Sigmoid colon (tissue), 7 donors: ENCODE measurements around the gene DGKI. TPM values are rescaled to one million over a fixed set of nuclear protein-coding genes. Genes with fewer than 3 reads are reported as not detected.

ENCODE experiments used
- DNase-seq: peaks from one replicate; pipeline ENCODE4 v3.0.0-alpha.2; 2019
- H3K27ac ChIP-seq, 4 donors: fragments of 200-600 bp; sonication (generic); one replicate each; pipeline ENCODE4 v1.5.1; 2016 to 2019; ENCODE audit warnings: mild to moderate bottlenecking in 1 of 4
- H3K27me3 ChIP-seq, 3 donors: fragments of 200-600 bp; sonication (generic); one replicate each; pipeline ENCODE4 v1.5.1; 2019; ENCODE audit warnings: mild to moderate bottlenecking in 1 of 3
- H3K36me3 ChIP-seq, 4 donors: fragments of 200-600 bp; sonication (generic); one replicate each; pipeline ENCODE4 v1.5.1; 2016 to 2019
- H3K4me1 ChIP-seq, 4 donors: fragments of 200-600 bp; sonication (generic); one replicate each; pipeline ENCODE4 v1.5.1; 2017 to 2019
- H3K4me3 ChIP-seq, 4 donors: fragments of 200-600 bp; sonication (generic); one replicate each; pipeline ENCODE4 v1.5.1; 2017 to 2019; ENCODE audit warnings: mild to moderate bottlenecking in 2 of 4, moderate library complexity in 1 of 4
- H3K9me3 ChIP-seq, 4 donors: fragments of 200-600 bp in 3 of 4; sonication (generic) in 3 of 4; one replicate each; pipeline versions ENCODE4 v1.5.1 to v1.6.1; 2013 to 2019
- EP300 ChIP-seq, 4 donors: sonication (generic); formaldehyde crosslinking; IDR thresholded peaks; one replicate each; pipeline ENCODE4 v1.6.1; 2017; ENCODE audit warnings: antibody characterized with exemption in 4 of 4
- POLR2A ChIP-seq, 2 donors: fragments of 450-650 bp; IDR thresholded peaks; one replicate each; pipeline ENCODE4 v1.6.1; 2016; ENCODE audit warnings: antibody characterized with exemption in 2 of 2, mild to moderate bottlenecking in 2 of 2, moderate library complexity in 2 of 2
- POLR2AphosphoS5 ChIP-seq, 4 donors: sonication (generic); formaldehyde crosslinking; IDR thresholded peaks; one replicate each; pipeline ENCODE4 v1.6.1; 2017; ENCODE audit warnings: antibody characterized with exemption in 4 of 4
- WGBS, 2 donors: extraction: QIAGEN DNeasy Blood & Tissue Kit; methylation state at CpG; one replicate each; pipeline ENCODE4 v1.1.7; 2013; 5-methylcytosine and 5-hydroxymethylcytosine counted together
- intact Hi-C: fragments of 100-400 bp; cut with DNase I; formaldehyde crosslinking; loops from one replicate; pipeline ENCODE4 v1.15.1; 2023
- polyA plus RNA-seq, 3 donors: library from polyadenylated mRNA; stranded (reverse); fragments of 200-250 nt; gene quantifications; one replicate each; pipeline ENCODE4 v1.2.3, GENCODE V29; 2013
- total RNA-seq, 4 donors: library from RNA; depleted of rRNA; stranded (reverse); fragments of >200 nt; gene quantifications; one replicate each; pipeline ENCODE4 v1.1.0, GENCODE V29; 2016
- TF ChIP-seq, protein P1 (sequence below), 4 experiments: fragments of 450-650 bp in 3 of 4; fragments of 200-600 bp in 1 of 4; IDR thresholded peaks; one replicate each; pipeline ENCODE4 v1.5.1; 2016 to 2019; ENCODE audit warnings: antibody characterized with exemption in 4 of 4, mild to moderate bottlenecking in 3 of 4, moderate library complexity in 2 of 4
- donor health status: healthy with polysubstance abuse.
- donor health status: Bipolar disorder and iron deficiency.
- donor health status: healthy.

The DGKI gene
- total and polyA plus RNA-seq, 7 donors, result 0.17 to 7.6 (median 1.0) TPM; not detected in 1

DNA sequence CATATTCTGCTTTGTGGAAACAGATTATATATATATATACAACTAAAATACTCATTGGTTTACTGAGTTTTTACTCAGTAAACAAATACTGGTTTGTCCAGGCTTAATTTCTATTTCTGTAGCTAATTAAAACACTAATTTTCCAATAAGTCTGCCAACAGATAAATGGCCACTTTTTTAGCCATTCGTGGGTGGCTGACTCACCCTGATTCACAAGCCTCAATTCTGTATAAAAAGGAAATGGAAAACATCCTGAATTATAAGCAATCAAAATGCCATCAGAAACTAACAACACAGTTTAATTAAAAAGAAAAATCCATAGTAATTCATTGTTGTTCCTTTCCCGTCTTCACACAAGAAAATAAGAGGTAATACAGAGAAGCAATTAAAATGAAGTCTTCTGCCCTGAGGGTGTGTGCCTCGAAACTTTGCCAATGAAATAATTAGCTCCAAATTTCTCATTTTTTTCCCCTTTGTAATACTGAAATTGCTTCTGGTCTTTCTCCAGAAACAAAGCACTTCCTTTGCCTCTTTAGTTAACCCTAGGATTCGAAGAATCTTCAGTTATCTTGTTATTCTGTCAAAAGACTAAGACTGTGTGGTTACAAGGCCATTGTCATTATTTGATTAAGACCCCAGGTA, 384.6 kb downstream of the DGKI start:
- WGBS, 2 donors, result 58 to 66% methylated on average over 4 of the region's 4 CpGs
- TF ChIP-seq EP300 (IDR thresholded peaks at IDR 0.05) (no peak), POLR2AphosphoS5 (IDR thresholded peaks at IDR 0.05) (no peak), POLR2A (IDR thresholded peaks at IDR 0.05) (no peak)
- TF ChIP-seq, protein P1, sequence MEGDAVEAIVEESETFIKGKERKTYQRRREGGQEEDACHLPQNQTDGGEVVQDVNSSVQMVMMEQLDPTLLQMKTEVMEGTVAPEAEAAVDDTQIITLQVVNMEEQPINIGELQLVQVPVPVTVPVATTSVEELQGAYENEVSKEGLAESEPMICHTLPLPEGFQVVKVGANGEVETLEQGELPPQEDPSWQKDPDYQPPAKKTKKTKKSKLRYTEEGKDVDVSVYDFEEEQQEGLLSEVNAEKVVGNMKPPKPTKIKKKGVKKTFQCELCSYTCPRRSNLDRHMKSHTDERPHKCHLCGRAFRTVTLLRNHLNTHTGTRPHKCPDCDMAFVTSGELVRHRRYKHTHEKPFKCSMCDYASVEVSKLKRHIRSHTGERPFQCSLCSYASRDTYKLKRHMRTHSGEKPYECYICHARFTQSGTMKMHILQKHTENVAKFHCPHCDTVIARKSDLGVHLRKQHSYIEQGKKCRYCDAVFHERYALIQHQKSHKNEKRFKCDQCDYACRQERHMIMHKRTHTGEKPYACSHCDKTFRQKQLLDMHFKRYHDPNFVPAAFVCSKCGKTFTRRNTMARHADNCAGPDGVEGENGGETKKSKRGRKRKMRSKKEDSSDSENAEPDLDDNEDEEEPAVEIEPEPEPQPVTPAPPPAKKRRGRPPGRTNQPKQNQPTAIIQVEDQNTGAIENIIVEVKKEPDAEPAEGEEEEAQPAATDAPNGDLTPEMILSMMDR (IDR thresholded peaks at IDR 0.05), result no peak
- Histone ChIP-seq H3K36me3 (no peaks in the 10 kb centered on the region), H3K4me1 (no peaks in the 10 kb centered on the region), H3K27ac (no peak overlapping the region), H3K9me3 (no peaks in the 10 kb centered on the region), H3K27me3 (no peaks in the 10 kb centered on the region), H3K4me3 (no peak overlapping the region)
- intact Hi-C loops, result no loop called here
- DNase-seq, result no peak

DNA sequence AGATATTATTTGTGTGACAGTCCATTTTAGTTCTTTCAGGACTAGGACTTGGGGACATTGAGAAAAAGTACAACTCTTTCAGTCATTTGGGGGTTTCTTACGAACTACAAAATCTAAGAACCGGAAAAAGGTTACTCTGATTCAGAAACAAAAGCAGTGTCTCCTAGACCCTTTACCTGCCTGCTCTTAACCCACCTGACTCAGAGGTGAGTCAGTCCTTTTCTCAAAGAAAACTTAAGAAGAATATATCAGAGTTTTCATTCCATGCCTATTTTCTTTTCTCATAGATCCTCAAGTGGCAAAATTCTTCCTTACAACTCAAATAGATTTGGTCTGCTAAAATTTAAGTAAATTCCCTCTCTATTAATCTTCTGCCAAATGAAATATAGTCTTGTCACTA, 388.4 kb downstream of the DGKI start:
- Histone ChIP-seq H3K9me3 (no peaks in the 10 kb centered on the region), H3K36me3 (no peaks in the 10 kb centered on the region), H3K27ac (no peak overlapping the region), H3K4me3 (no peak overlapping the region), H3K4me1 (peaks cover 0 to 18% (median 5%) of the 10 kb centered on the region in 4 donors), H3K27me3 (no peaks in the 10 kb centered on the region)
- 92 to 96% methylated on average over 2 of the region's 2 CpGs for WGBS, 2 donors
- intact Hi-C loops, result loop anchor here (10.0 kb wide), 4 partner anchors 584 to 1654 kb away; no protein-coding TSS in a partner anchor
- TF ChIP-seq EP300 (IDR thresholded peaks at IDR 0.05) (no peak), POLR2AphosphoS5 (IDR thresholded peaks at IDR 0.05) (no peak), POLR2A (IDR thresholded peaks at IDR 0.05) (no peak)
- TF ChIP-seq, protein P1 (IDR thresholded peaks at IDR 0.05), result no peak
- no peak for DNase-seq

DNA sequence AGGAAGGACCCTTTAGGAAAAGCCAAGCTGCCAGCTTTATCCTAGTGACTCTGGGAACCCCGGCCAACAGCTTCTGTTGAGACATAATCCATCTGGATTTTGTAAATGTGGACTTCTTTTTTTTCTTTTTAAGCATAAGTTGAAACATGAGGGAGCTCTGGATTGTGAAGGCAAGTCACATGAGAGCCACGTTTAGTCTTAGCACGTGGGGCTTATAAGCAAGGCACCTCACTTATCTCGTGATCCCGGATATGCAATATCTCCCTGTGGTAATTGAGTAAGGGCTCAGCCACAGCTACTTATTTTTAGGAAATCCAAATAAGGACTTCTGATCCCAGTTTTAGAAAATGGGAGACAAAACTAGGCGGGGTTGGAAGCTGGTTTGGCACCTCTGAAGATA, 392.0 kb downstream of the DGKI start:
- WGBS, 2 donors, result 45 to 50% methylated on average over 6 of the region's 6 CpGs
- Histone ChIP-seq H3K27me3 (no peaks in the 10 kb centered on the region), H3K27ac (peak overlapping the region; percentile 53 to 74 (median 70)), H3K9me3 (no peaks in the 10 kb centered on the region), H3K36me3 (no peaks in the 10 kb centered on the region), H3K4me3 (peak overlapping the region in 2 of 4 donors; percentile 6 to 11), H3K4me1 (peaks cover 0 to 20% (median 6%) of the 10 kb centered on the region in 4 donors)
- peak; percentile 92 for DNase-seq
- TF ChIP-seq POLR2AphosphoS5 (IDR thresholded peaks at IDR 0.05), result peak in 3 of 4 donors; percentile 44 to 82 (median 58)
- TF ChIP-seq, protein P1 (IDR thresholded peaks at IDR 0.05), result no peak
- peak in 3 of 4 donors; percentile 42 to 78 (median 77) for TF ChIP-seq EP300 (IDR thresholded peaks at IDR 0.05)
- intact Hi-C loops, result loop anchor here (2.0 to 10.0 kb wide), 5 partner anchors 286 to 1650 kb away; no protein-coding TSS in a partner anchor

DNA sequence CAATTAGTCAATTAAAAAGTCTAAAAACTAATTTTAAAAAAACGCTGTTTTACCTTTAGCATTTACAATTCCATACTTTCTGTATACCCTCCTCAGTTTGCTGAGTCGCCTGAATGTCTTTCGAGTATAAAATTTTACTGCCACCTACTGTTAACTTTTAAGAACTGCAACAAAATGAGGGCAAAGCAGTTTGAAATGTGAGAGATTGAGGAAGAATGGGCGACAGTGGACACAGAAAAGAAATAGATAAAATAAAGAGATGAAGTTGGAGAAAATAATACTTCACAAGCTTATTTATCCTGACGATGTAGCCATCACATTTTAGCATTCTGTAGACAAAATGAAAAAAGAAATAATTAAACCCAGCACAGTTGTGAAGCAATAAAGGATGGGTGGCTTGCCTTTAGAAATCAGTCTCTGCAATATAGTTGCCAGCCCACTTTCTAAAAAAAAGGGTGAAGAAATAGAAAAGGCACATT, 392.5 kb downstream of the DGKI start:
- WGBS, 2 donors, result 2 to 5% methylated on average over 5 of the region's 5 CpGs
- peaks cover 0 to 20% (median 6%) of the 10 kb centered on the region in 4 donors for H3K4me1 ChIP-seq
- peak overlapping the region; percentile 53 to 74 (median 70) for H3K27ac ChIP-seq
- DNase-seq, result no peak
- no peak for TF ChIP-seq EP300 (IDR thresholded peaks at IDR 0.05)
- TF ChIP-seq, protein P1 (IDR thresholded peaks at IDR 0.05), result peak; percentile 63 to 69 (median 66)
- no peak for TF ChIP-seq POLR2A (IDR thresholded peaks at IDR 0.05)
- TF ChIP-seq POLR2AphosphoS5 (IDR thresholded peaks at IDR 0.05), result no peak
- H3K27me3 ChIP-seq, result no peaks in the 10 kb centered on the region
- H3K36me3 ChIP-seq, result no peaks in the 10 kb centered on the region
- H3K4me3 ChIP-seq, result peak overlapping the region in 2 of 4 donors; percentile 6 to 11
- H3K9me3 ChIP-seq, result no peaks in the 10 kb centered on the region
- intact Hi-C loops, result loop anchor here (2.0 to 10.0 kb wide), 5 partner anchors 285 to 1649 kb away; no protein-coding TSS in a partner anchor
